ENCODE measurements around the gene PRR16.

DNA sequence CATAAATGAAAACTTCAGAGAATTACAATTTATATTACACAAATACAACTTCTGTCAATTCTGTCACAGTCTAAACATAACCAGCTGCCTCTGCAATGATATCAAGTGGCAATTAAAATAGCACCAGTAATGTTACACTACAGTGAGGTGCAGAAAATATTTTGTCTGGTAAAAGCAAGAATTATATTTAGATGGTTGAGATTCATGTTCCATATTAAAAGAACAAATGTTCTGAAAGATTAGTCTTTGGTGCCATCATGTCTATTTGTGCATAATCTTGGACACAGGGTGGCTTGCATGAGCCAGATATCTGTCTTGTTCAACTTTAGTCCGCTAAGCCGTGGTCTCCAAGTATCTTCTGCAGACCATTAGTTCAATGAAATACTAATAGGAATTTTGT is 29.0 kb upstream of the PRR16 start:
- TF ChIP-seq, protein P1, sequence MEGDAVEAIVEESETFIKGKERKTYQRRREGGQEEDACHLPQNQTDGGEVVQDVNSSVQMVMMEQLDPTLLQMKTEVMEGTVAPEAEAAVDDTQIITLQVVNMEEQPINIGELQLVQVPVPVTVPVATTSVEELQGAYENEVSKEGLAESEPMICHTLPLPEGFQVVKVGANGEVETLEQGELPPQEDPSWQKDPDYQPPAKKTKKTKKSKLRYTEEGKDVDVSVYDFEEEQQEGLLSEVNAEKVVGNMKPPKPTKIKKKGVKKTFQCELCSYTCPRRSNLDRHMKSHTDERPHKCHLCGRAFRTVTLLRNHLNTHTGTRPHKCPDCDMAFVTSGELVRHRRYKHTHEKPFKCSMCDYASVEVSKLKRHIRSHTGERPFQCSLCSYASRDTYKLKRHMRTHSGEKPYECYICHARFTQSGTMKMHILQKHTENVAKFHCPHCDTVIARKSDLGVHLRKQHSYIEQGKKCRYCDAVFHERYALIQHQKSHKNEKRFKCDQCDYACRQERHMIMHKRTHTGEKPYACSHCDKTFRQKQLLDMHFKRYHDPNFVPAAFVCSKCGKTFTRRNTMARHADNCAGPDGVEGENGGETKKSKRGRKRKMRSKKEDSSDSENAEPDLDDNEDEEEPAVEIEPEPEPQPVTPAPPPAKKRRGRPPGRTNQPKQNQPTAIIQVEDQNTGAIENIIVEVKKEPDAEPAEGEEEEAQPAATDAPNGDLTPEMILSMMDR (IDR thresholded peaks at IDR 0.05), result no peak
- TF ChIP-seq POLR2AphosphoS5 (IDR thresholded peaks at IDR 0.05; ENCODE audit: insufficient read depth in 1 of 2, low read depth in 1 of 2), result no peak
